ENCODE data around the gene BTN1A1. TPM values are rescaled to one million over a fixed set of nuclear protein-coding genes. Genes with fewer than 3 reads are reported as not detected.
"Not testable (repeated sequence)": the region's sequence is repeated elsewhere in the genome, so short reads cannot be mapped to it uniquely, and the experiment has no call there.

BTN1A1 gene
- total RNA-seq, 2 donors from 2014 or later, result 0.23 TPM; not detected in 1

- 97% methylated on average over 3 of the region's 3 CpGs for WGBS
- Histone ChIP-seq H3K9me3 (no peaks in the 10 kb centered on the region), H3K4me1 (replicated peaks) (no peaks in the 10 kb centered on the region), H3K27ac (no peak overlapping the region), H3K36me3 (no peaks in the 10 kb centered on the region), H3K4me3 (no peak overlapping the region), H3K27me3 (replicated peaks; ENCODE audit: insufficient read depth) (no peaks in the 10 kb centered on the region)
- DNase-seq (ENCODE audit: low spot score), result no peak
- intact Hi-C loops (cut with DNase I), result no loop called here
- no peak for TF ChIP-seq CTCF (IDR thresholded peaks at IDR 0.05)
- TF ChIP-seq POLR2AphosphoS5 (IDR thresholded peaks at IDR 0.05), result no peak
- no peak for TF ChIP-seq POLR2A (IDR thresholded peaks at IDR 0.05)
These were observed 2.5 kb downstream of the BTN1A1 start for GRCh38 chr6:26502626-26503025.

GRCh38 chr6:26507658-26508057 lies 7.6 kb downstream of the BTN1A1 start:
- Histone ChIP-seq H3K36me3 (no peaks in the 10 kb centered on the region), H3K4me3 (no peak overlapping the region), H3K27ac (no peak overlapping the region), H3K27me3 (replicated peaks; ENCODE audit: insufficient read depth) (no peaks in the 10 kb centered on the region), H3K4me1 (replicated peaks) (no peaks in the 10 kb centered on the region), H3K9me3 (no peaks in the 10 kb centered on the region)
- DNase-seq (ENCODE audit: low spot score), result no peak
- intact Hi-C loops (cut with DNase I), result no loop called here
- 45% methylated on average over 3 of the region's 3 CpGs for WGBS
- TF ChIP-seq POLR2A (IDR thresholded peaks at IDR 0.05), result no peak
- TF ChIP-seq POLR2AphosphoS5 (IDR thresholded peaks at IDR 0.05), result no peak
- TF ChIP-seq CTCF (IDR thresholded peaks at IDR 0.05), result no peak

- DNase-seq (ENCODE audit: low spot score); H3K4me1 ChIP-seq (replicated peaks); intact Hi-C loops (cut with DNase I); H3K4me3 ChIP-seq; H3K36me3 ChIP-seq; H3K9me3 ChIP-seq; H3K27ac ChIP-seq; H3K27me3 ChIP-seq (replicated peaks; ENCODE audit: insufficient read depth): not testable (repeated sequence)
- WGBS, result 87% methylated on average over 8 of the region's 8 CpGs
These were observed 10.9 kb downstream of the BTN1A1 start for GRCh38 chr6:26511033-26511432.

- no peak for DNase-seq (ENCODE audit: low spot score)
These were observed 14.9 kb downstream of the BTN1A1 start for GRCh38 chr6:26514984-26515383.

GRCh38 chr6:26516481-26517427 lies 16.7 kb downstream of the BTN1A1 start:
- 77% methylated on average over 9 of the region's 9 CpGs for WGBS
- Histone ChIP-seq H3K27ac (no peak overlapping the region), H3K9me3 (no peaks in the 10 kb centered on the region), H3K36me3 (no peaks in the 10 kb centered on the region), H3K4me3 (no peak overlapping the region), H3K4me1 (replicated peaks) (no peaks in the 10 kb centered on the region), H3K27me3 (replicated peaks; ENCODE audit: insufficient read depth) (no peaks in the 10 kb centered on the region)
- TF ChIP-seq POLR2A (IDR thresholded peaks at IDR 0.05), result no peak
- TF ChIP-seq POLR2AphosphoS5 (IDR thresholded peaks at IDR 0.05), result no peak
- no peak for TF ChIP-seq CTCF (IDR thresholded peaks at IDR 0.05)
- no peak for DNase-seq (ENCODE audit: low spot score)
- intact Hi-C loops (cut with DNase I), result no loop called here

More at GRCh38 chr6:26514984-26515383, 14.9 kb downstream of the BTN1A1 start:
- no peak overlapping the region for H3K4me3 ChIP-seq
- WGBS, result 77% methylated on average over 2 of the region's 2 CpGs
- no peaks in the 10 kb centered on the region for H3K27me3 ChIP-seq (replicated peaks; ENCODE audit: insufficient read depth)
- no peak overlapping the region for H3K27ac ChIP-seq
- intact Hi-C loops (cut with DNase I), result no loop called here
- H3K4me1 ChIP-seq (replicated peaks), result no peaks in the 10 kb centered on the region
- H3K9me3 ChIP-seq, result no peaks in the 10 kb centered on the region
- no peaks in the 10 kb centered on the region for H3K36me3 ChIP-seq
- TF ChIP-seq POLR2A (IDR thresholded peaks at IDR 0.05) (no peak), POLR2AphosphoS5 (IDR thresholded peaks at IDR 0.05) (no peak), CTCF (IDR thresholded peaks at IDR 0.05) (no peak)

All from prostate gland (tissue), 2 donors.